Astrocyte of the hippocampus (primary cell): Measurements from ENCODE around the gene ACBD5.

Experiments used
- DNase-seq: peaks from one replicate; pipeline ENCODE4 v3.0.0; 2011; ENCODE audit warnings: low read depth, low spot score

The ACBD5 gene

GRCh38 chr10:27153845-27154193 is 86.8 kb downstream of the ACBD5 start:
- DNase-seq, result no peak

- no peak for DNase-seq
Observed at GRCh38 chr10:27153329-27153728, 87.3 kb downstream of the ACBD5 start.

- no peak for DNase-seq
Observed at GRCh38 chr10:27152687-27153086, 87.9 kb downstream of the ACBD5 start.

- DNase-seq, result no peak
Observed at GRCh38 chr10:27150261-27150660, 90.3 kb downstream of the ACBD5 start.

- DNase-seq, result no peak
Observed at GRCh38 chr10:27147701-27148100, 92.9 kb downstream of the ACBD5 start.

GRCh38 chr10:27145937-27146336 is 94.7 kb downstream of the ACBD5 start:
- no peak for DNase-seq
